SU-DHL-6 (cell line): Measurements from ENCODE around the gene EZH2.

ENCODE experiments used
- CTCF ChIP-seq: fragments of 200-600 bp; sonication (generic); IDR thresholded peaks from one replicate; pipeline ENCODE4 v1.5.1; 2017; ENCODE audit warnings: antibody characterized with exemption, mild to moderate bottlenecking, low read length, moderate library complexity; ENCODE audit not compliant: insufficient read depth, poor library complexity, severe bottlenecking
- EZH2phosphoT487 ChIP-seq: fragments of 200-600 bp; sonication (generic), shearing (Covaris generic); conservative IDR thresholded peaks from 2 replicates; pipeline ENCODE4 v1.6.1; 2018; ENCODE audit warnings: mild to moderate bottlenecking, antibody characterized with exemption, low read length, moderate library complexity, mixed read lengths

GRCh38 chr7:148815612-148816011, 68.5 kb downstream of the EZH2 start:
- no peak for TF ChIP-seq CTCF
- no peak for TF ChIP-seq EZH2phosphoT487
